ENCODE measurements around the gene PIEZO2. TPM values are rescaled to one million over a fixed set of nuclear protein-coding genes. Genes with fewer than 3 reads are reported as not detected.

Gene PIEZO2
- total and polyA plus RNA-seq, 2 experiments from 2014 or later, result 24.5 to 70.8 TPM

- Histone ChIP-seq H2AFZ (no peak overlapping the region), H3K9me2 (replicated peaks; ENCODE audit: insufficient read depth) (no peaks in the 10 kb centered on the region), H4K20me1 (ENCODE audit: insufficient read depth, poor library complexity, severe bottlenecking) (no peaks in the 10 kb centered on the region), H3K4me1 (ENCODE audit: insufficient read depth) (no peaks in the 10 kb centered on the region), H3K79me2 (peaks cover 3% of the 10 kb centered on the region), H3K9me3 (ENCODE audit: low read depth) (peaks cover 13% of the 10 kb centered on the region), H3K27me3 (no peaks in the 10 kb centered on the region), H3K36me3 (replicated peaks; ENCODE audit: insufficient read depth, low read depth) (no peaks in the 10 kb centered on the region), H3K4me2 (no peak overlapping the region), H3K27ac (no peak overlapping the region), H3K4me3 (no peak overlapping the region)
- WGBS (ENCODE audit: low lambda C conversion rate, missing lambda C conversion rate), result 76% methylated on average over 2 of the region's 2 CpGs
- DNase-seq (ENCODE audit: low spot score), result no peak
- no peak for TF ChIP-seq EZH2 (IDR thresholded peaks at IDR 0.05; ENCODE audit: borderline replicate concordance)
Observed at GRCh38 chr18:10985689-10986088, 163.7 kb downstream of the PIEZO2 start.

GRCh38 chr18:10979411-10979810 is 170.0 kb downstream of the PIEZO2 start:
- Histone ChIP-seq H3K9me2 (replicated peaks; ENCODE audit: insufficient read depth) (no peaks in the 10 kb centered on the region), H3K79me2 (peaks cover 3% of the 10 kb centered on the region), H3K4me1 (ENCODE audit: insufficient read depth) (no peaks in the 10 kb centered on the region), H3K9me3 (ENCODE audit: low read depth) (peaks cover 2% of the 10 kb centered on the region), H3K27ac (no peak overlapping the region), H2AFZ (no peak overlapping the region), H3K4me3 (no peak overlapping the region), H3K36me3 (replicated peaks; ENCODE audit: insufficient read depth, low read depth) (no peaks in the 10 kb centered on the region), H3K27me3 (no peaks in the 10 kb centered on the region), H3K4me2 (no peak overlapping the region), H4K20me1 (ENCODE audit: insufficient read depth, poor library complexity, severe bottlenecking) (no peaks in the 10 kb centered on the region)
- TF ChIP-seq EZH2phosphoT487 (IDR thresholded peaks at IDR 0.05; ENCODE audit: low read depth, severe bottlenecking, unreplicated experiment) (no peak), EZH2 (IDR thresholded peaks at IDR 0.05; ENCODE audit: borderline replicate concordance) (no peak), CTCF (IDR thresholded peaks at IDR 0.05; ENCODE audit: poor library complexity) (no peak)
- DNase-seq (ENCODE audit: low spot score), result no peak
- WGBS (ENCODE audit: low lambda C conversion rate, missing lambda C conversion rate), result 88% methylated on average over 7 of the region's 7 CpGs

- Histone ChIP-seq H3K4me1 (ENCODE audit: insufficient read depth) (no peaks in the 10 kb centered on the region), H3K36me3 (replicated peaks; ENCODE audit: insufficient read depth, low read depth) (no peaks in the 10 kb centered on the region), H3K4me3 (no peak overlapping the region), H3K4me2 (no peak overlapping the region), H3K27me3 (no peaks in the 10 kb centered on the region), H3K9me3 (ENCODE audit: low read depth) (no peaks in the 10 kb centered on the region), H3K9me2 (replicated peaks; ENCODE audit: insufficient read depth) (no peaks in the 10 kb centered on the region), H3K79me2 (no peaks in the 10 kb centered on the region), H2AFZ (no peak overlapping the region), H4K20me1 (ENCODE audit: insufficient read depth, poor library complexity, severe bottlenecking) (no peaks in the 10 kb centered on the region), H3K27ac (no peak overlapping the region)
- no peak for DNase-seq (ENCODE audit: low spot score)
- TF ChIP-seq CTCF (IDR thresholded peaks at IDR 0.05; ENCODE audit: poor library complexity), result no peak
- TF ChIP-seq EZH2 (IDR thresholded peaks at IDR 0.05; ENCODE audit: borderline replicate concordance), result no peak
- no peak for TF ChIP-seq EZH2phosphoT487 (IDR thresholded peaks at IDR 0.05; ENCODE audit: low read depth, severe bottlenecking, unreplicated experiment)
Observed at GRCh38 chr18:10977042-10977441, 172.3 kb downstream of the PIEZO2 start.

GRCh38 chr18:10973567-10974203 is 175.7 kb downstream of the PIEZO2 start:
- H3K9me3 ChIP-seq (ENCODE audit: low read depth), result no peaks in the 10 kb centered on the region
- WGBS (ENCODE audit: low lambda C conversion rate, missing lambda C conversion rate), result 83% methylated on average over 10 of the region's 10 CpGs
- H3K9me2 ChIP-seq (replicated peaks; ENCODE audit: insufficient read depth), result no peaks in the 10 kb centered on the region
- no peak overlapping the region for H3K4me3 ChIP-seq
- no peaks in the 10 kb centered on the region for H3K79me2 ChIP-seq
- H3K4me1 ChIP-seq (ENCODE audit: insufficient read depth), result no peaks in the 10 kb centered on the region
- no peak for DNase-seq (ENCODE audit: low spot score)
- H3K27ac ChIP-seq, result no peak overlapping the region
- H4K20me1 ChIP-seq (ENCODE audit: insufficient read depth, poor library complexity, severe bottlenecking), result no peaks in the 10 kb centered on the region
- no peak overlapping the region for H2AFZ ChIP-seq
- H3K36me3 ChIP-seq (replicated peaks; ENCODE audit: insufficient read depth, low read depth), result no peaks in the 10 kb centered on the region
- TF ChIP-seq EZH2 (IDR thresholded peaks at IDR 0.05; ENCODE audit: borderline replicate concordance) (no peak), CTCF (IDR thresholded peaks at IDR 0.05; ENCODE audit: poor library complexity) (no peak), EZH2phosphoT487 (IDR thresholded peaks at IDR 0.05; ENCODE audit: low read depth, severe bottlenecking, unreplicated experiment) (no peak)
- no peaks in the 10 kb centered on the region for H3K27me3 ChIP-seq
- no peak overlapping the region for H3K4me2 ChIP-seq

Data from hepatocyte (in vitro differentiated cells).